ENCODE measurements around the gene MDM2. TPM values are rescaled to one million over a fixed set of nuclear protein-coding genes. Genes with fewer than 3 reads are reported as not detected.

The MDM2 gene
- total and polyA plus RNA-seq, 2 of the 13 experiments (the other 11 are each of a cell fraction or from before 2014, with no cell fraction given) = 29.3 to 314 TPM

DNA sequence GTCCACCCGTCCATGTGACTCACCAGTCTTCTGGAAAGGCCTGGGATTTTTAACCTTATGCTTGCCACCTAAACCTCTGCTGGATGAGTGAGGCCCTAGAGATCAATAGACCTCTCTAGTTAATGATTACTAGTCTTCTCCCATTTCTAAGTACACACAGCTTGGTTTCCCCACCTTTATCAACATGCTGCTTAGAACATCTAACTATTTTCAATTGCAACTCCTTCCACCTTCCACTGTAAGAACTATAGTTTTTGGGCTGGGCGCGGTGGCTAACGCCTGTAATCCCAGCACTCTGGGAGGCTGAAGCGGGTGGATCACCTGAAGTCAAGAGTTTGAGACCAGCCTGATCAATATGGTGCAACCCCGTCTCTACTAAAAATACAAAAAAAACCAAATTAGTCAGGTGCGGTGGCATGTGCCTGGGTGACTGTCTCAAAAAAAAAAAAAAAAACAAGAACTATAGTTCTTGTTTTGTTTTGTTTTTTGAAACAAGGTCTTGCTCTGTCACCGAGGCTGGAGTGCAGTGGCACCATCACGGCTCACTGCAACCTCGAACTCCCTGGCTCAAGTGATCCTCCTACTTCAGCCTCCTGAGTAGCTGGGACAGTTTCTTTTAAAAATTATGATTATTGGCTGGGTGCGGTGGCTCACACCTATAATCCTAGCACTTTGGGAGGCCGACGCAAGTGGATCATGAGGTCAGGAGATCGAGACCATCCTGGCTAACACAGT, 18.7 kb upstream of the MDM2 start (continued):
- TF ChIP-seq, protein P1, sequence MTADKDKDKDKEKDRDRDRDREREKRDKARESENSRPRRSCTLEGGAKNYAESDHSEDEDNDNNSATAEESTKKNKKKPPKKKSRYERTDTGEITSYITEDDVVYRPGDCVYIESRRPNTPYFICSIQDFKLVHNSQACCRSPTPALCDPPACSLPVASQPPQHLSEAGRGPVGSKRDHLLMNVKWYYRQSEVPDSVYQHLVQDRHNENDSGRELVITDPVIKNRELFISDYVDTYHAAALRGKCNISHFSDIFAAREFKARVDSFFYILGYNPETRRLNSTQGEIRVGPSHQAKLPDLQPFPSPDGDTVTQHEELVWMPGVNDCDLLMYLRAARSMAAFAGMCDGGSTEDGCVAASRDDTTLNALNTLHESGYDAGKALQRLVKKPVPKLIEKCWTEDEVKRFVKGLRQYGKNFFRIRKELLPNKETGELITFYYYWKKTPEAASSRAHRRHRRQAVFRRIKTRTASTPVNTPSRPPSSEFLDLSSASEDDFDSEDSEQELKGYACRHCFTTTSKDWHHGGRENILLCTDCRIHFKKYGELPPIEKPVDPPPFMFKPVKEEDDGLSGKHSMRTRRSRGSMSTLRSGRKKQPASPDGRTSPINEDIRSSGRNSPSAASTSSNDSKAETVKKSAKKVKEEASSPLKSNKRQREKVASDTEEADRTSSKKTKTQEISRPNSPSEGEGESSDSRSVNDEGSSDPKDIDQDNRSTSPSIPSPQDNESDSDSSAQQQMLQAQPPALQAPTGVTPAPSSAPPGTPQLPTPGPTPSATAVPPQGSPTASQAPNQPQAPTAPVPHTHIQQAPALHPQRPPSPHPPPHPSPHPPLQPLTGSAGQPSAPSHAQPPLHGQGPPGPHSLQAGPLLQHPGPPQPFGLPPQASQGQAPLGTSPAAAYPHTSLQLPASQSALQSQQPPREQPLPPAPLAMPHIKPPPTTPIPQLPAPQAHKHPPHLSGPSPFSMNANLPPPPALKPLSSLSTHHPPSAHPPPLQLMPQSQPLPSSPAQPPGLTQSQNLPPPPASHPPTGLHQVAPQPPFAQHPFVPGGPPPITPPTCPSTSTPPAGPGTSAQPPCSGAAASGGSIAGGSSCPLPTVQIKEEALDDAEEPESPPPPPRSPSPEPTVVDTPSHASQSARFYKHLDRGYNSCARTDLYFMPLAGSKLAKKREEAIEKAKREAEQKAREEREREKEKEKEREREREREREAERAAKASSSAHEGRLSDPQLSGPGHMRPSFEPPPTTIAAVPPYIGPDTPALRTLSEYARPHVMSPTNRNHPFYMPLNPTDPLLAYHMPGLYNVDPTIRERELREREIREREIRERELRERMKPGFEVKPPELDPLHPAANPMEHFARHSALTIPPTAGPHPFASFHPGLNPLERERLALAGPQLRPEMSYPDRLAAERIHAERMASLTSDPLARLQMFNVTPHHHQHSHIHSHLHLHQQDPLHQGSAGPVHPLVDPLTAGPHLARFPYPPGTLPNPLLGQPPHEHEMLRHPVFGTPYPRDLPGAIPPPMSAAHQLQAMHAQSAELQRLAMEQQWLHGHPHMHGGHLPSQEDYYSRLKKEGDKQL (CRISPR knock-in tag; IDR thresholded peaks at IDR 0.05; ENCODE audit: low read depth) = 0 out of 2 replicates have a peak, but pooled peaks have one; percentile 25
- TF ChIP-seq, protein P2, sequence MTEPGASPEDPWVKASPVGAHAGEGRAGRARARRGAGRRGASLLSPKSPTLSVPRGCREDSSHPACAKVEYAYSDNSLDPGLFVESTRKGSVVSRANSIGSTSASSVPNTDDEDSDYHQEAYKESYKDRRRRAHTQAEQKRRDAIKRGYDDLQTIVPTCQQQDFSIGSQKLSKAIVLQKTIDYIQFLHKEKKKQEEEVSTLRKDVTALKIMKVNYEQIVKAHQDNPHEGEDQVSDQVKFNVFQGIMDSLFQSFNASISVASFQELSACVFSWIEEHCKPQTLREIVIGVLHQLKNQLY (CRISPR knock-in tag; IDR thresholded peaks at IDR 0.05) = no peak; the same call in none of the 2 replicates
- no peak for TF ChIP-seq RFXANK (CRISPR knock-in tag; IDR thresholded peaks at IDR 0.05)
- no peak for TF ChIP-seq EZH2 (conservative IDR thresholded peaks at IDR 0.05; ENCODE audit: low read depth, low read length)
- TF ChIP-seq, protein P3, sequence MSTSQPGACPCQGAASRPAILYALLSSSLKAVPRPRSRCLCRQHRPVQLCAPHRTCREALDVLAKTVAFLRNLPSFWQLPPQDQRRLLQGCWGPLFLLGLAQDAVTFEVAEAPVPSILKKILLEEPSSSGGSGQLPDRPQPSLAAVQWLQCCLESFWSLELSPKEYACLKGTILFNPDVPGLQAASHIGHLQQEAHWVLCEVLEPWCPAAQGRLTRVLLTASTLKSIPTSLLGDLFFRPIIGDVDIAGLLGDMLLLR (CRISPR knock-in tag; IDR thresholded peaks at IDR 0.05) = no peak
- TF ChIP-seq, protein P4, sequence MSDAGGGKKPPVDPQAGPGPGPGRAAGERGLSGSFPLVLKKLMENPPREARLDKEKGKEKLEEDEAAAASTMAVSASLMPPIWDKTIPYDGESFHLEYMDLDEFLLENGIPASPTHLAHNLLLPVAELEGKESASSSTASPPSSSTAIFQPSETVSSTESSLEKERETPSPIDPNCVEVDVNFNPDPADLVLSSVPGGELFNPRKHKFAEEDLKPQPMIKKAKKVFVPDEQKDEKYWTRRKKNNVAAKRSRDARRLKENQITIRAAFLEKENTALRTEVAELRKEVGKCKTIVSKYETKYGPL (CRISPR knock-in tag; IDR thresholded peaks at IDR 0.05) = no peak
- TF ChIP-seq, protein P5, sequence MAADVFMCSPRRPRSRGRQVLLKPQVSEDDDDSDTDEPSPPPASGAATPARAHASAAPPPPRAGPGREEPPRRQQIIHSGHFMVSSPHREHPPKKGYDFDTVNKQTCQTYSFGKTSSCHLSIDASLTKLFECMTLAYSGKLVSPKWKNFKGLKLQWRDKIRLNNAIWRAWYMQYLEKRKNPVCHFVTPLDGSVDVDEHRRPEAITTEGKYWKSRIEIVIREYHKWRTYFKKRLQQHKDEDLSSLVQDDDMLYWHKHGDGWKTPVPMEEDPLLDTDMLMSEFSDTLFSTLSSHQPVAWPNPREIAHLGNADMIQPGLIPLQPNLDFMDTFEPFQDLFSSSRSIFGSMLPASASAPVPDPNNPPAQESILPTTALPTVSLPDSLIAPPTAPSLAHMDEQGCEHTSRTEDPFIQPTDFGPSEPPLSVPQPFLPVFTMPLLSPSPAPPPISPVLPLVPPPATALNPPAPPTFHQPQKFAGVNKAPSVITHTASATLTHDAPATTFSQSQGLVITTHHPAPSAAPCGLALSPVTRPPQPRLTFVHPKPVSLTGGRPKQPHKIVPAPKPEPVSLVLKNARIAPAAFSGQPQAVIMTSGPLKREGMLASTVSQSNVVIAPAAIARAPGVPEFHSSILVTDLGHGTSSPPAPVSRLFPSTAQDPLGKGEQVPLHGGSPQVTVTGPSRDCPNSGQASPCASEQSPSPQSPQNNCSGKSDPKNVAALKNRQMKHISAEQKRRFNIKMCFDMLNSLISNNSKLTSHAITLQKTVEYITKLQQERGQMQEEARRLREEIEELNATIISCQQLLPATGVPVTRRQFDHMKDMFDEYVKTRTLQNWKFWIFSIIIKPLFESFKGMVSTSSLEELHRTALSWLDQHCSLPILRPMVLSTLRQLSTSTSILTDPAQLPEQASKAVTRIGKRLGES (CRISPR knock-in tag; IDR thresholded peaks at IDR 0.05; ENCODE audit: borderline replicate concordance) = no peak
- TF ChIP-seq ZNF713 (CRISPR knock-in tag; IDR thresholded peaks at IDR 0.05) = no peak
- TF ChIP-seq, protein P6, sequence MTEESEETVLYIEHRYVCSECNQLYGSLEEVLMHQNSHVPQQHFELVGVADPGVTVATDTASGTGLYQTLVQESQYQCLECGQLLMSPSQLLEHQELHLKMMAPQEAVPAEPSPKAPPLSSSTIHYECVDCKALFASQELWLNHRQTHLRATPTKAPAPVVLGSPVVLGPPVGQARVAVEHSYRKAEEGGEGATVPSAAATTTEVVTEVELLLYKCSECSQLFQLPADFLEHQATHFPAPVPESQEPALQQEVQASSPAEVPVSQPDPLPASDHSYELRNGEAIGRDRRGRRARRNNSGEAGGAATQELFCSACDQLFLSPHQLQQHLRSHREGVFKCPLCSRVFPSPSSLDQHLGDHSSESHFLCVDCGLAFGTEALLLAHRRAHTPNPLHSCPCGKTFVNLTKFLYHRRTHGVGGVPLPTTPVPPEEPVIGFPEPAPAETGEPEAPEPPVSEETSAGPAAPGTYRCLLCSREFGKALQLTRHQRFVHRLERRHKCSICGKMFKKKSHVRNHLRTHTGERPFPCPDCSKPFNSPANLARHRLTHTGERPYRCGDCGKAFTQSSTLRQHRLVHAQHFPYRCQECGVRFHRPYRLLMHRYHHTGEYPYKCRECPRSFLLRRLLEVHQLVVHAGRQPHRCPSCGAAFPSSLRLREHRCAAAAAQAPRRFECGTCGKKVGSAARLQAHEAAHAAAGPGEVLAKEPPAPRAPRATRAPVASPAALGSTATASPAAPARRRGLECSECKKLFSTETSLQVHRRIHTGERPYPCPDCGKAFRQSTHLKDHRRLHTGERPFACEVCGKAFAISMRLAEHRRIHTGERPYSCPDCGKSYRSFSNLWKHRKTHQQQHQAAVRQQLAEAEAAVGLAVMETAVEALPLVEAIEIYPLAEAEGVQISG (CRISPR knock-in tag; IDR thresholded peaks at IDR 0.05) = peak; percentile 44
- TF ChIP-seq, protein P7, sequence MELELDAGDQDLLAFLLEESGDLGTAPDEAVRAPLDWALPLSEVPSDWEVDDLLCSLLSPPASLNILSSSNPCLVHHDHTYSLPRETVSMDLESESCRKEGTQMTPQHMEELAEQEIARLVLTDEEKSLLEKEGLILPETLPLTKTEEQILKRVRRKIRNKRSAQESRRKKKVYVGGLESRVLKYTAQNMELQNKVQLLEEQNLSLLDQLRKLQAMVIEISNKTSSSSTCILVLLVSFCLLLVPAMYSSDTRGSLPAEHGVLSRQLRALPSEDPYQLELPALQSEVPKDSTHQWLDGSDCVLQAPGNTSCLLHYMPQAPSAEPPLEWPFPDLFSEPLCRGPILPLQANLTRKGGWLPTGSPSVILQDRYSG (CRISPR knock-in tag; IDR thresholded peaks at IDR 0.05) = peak; percentile 63; the same call in 1 of the 2 replicates
- TF ChIP-seq, protein P8, sequence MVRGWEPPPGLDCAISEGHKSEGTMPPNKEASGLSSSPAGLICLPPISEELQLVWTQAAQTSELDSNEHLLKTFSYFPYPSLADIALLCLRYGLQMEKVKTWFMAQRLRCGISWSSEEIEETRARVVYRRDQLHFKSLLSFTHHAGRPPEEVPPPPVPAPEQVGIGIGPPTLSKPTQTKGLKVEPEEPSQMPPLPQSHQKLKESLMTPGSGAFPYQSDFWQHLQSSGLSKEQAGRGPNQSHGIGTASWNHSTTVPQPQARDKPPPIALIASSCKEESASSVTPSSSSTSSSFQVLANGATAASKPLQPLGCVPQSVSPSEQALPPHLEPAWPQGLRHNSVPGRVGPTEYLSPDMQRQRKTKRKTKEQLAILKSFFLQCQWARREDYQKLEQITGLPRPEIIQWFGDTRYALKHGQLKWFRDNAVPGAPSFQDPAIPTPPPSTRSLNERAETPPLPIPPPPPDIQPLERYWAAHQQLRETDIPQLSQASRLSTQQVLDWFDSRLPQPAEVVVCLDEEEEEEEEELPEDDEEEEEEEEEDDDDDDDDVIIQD (CRISPR knock-in tag; IDR thresholded peaks at IDR 0.05; ENCODE audit: low read depth) = peak; percentile 86
- TF ChIP-seq ZNF891 (CRISPR knock-in tag; IDR thresholded peaks at IDR 0.05) = no peak

All from HepG2 (cell line).